ENCODE data around the gene YRDC.

Gene YRDC

GRCh38 chr1:37767488-37767887, 40.5 kb downstream of the YRDC start:
- TF ChIP-seq CTCF (IDR thresholded peaks at IDR 0.05; ENCODE audit: insufficient read depth, low read length, missing control alignments) = no peak
- DNase-seq (ENCODE audit: low read depth, low spot score) = no peak
- no peak overlapping the region for H3K4me3 ChIP-seq (ENCODE audit: low read depth, low read length)
- POLR2A ChIA-PET = no interaction called here
- CTCF ChIA-PET = no interaction called here

GRCh38 chr1:37765916-37766664, 41.9 kb downstream of the YRDC start:
- CTCF ChIA-PET = no interaction called here
- no peak for TF ChIP-seq CTCF (IDR thresholded peaks at IDR 0.05; ENCODE audit: insufficient read depth, low read length, missing control alignments)
- DNase-seq (ENCODE audit: low read depth, low spot score) = no peak
- H3K4me3 ChIP-seq (ENCODE audit: low read depth, low read length) = no peak overlapping the region
- POLR2A ChIA-PET = no interaction called here

GRCh38 chr1:37764888-37765441, 43.0 kb downstream of the YRDC start, which contains the start of gene EPHA10:
Gene EPHA10, minus strand, starts transcription at chr1:37765120. Its CDS starts 54 bp downstream, at chr1:37765066.
- no peak for TF ChIP-seq CTCF (IDR thresholded peaks at IDR 0.05; ENCODE audit: insufficient read depth, low read length, missing control alignments)
- no peak for DNase-seq (ENCODE audit: low read depth, low spot score)
- ChIA-PET POLR2A (no interaction called here), CTCF (no interaction called here)
- no peak within 1 kb of the TSS for H3K4me3 ChIP-seq (ENCODE audit: low read depth, low read length)

- no peak for DNase-seq (ENCODE audit: low read depth, low spot score)
- no peak overlapping the region for H3K4me3 ChIP-seq (ENCODE audit: low read depth, low read length)
- no peak for TF ChIP-seq CTCF (IDR thresholded peaks at IDR 0.05; ENCODE audit: insufficient read depth, low read length, missing control alignments)
- POLR2A ChIA-PET = no interaction called here
- CTCF ChIA-PET = interaction anchor here (0.6 kb wide), 1 partner anchor 1248 kb away, joined by 3 read pairs; no protein-coding TSS in a partner anchor
These were observed 43.6 kb downstream of the YRDC start for GRCh38 chr1:37764414-37764825.

- H3K4me3 ChIP-seq (ENCODE audit: low read depth, low read length) = no peak overlapping the region
- no peak for DNase-seq (ENCODE audit: low read depth, low spot score)
- ChIA-PET CTCF (interaction anchor here (0.6 kb wide), 1 partner anchor 1248 kb away, joined by 3 read pairs; no protein-coding TSS in a partner anchor), POLR2A (no interaction called here)
- TF ChIP-seq CTCF (IDR thresholded peaks at IDR 0.05; ENCODE audit: insufficient read depth, low read length, missing control alignments) = no peak
These were observed 44.1 kb downstream of the YRDC start for GRCh38 chr1:37763791-37764413.

- POLR2A ChIA-PET = no interaction called here
- CTCF ChIA-PET = no interaction called here
- TF ChIP-seq CTCF (IDR thresholded peaks at IDR 0.05; ENCODE audit: insufficient read depth, low read length, missing control alignments) = no peak
- DNase-seq (ENCODE audit: low read depth, low spot score) = no peak
- H3K4me3 ChIP-seq (ENCODE audit: low read depth, low read length) = no peak overlapping the region
These were observed 45.5 kb downstream of the YRDC start for GRCh38 chr1:37762516-37762915.

Data from AG04449 (cell line).